ENCODE measurements around the gene MALSU1. TPM values are rescaled to one million over a fixed set of nuclear protein-coding genes. Genes with fewer than 3 reads are reported as not detected.

MALSU1 gene
- total RNA-seq, 1 experiment from 2014 or later, result 95.5 TPM

DNA sequence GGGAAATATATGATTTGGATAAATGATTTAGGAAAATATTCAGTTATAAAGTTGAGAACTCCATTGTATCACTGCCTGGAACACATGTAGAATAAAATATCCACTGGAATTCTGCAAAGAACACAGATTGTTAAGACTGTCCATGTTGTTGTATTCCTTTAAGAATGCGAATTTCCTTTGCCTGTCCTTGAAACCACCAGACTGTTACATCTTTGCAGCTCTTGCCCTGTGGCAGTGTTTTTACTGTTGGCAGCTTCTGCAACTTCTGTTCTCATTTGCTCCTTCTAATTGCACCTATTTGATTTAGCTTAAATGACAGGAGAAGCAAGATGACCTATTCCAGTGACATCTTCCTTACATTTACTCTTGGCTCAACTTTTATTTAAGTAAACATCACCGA is 39.7 kb downstream of the MALSU1 start:
- H3K4me1 ChIP-seq, result peaks cover 35% of the 10 kb centered on the region

DNA sequence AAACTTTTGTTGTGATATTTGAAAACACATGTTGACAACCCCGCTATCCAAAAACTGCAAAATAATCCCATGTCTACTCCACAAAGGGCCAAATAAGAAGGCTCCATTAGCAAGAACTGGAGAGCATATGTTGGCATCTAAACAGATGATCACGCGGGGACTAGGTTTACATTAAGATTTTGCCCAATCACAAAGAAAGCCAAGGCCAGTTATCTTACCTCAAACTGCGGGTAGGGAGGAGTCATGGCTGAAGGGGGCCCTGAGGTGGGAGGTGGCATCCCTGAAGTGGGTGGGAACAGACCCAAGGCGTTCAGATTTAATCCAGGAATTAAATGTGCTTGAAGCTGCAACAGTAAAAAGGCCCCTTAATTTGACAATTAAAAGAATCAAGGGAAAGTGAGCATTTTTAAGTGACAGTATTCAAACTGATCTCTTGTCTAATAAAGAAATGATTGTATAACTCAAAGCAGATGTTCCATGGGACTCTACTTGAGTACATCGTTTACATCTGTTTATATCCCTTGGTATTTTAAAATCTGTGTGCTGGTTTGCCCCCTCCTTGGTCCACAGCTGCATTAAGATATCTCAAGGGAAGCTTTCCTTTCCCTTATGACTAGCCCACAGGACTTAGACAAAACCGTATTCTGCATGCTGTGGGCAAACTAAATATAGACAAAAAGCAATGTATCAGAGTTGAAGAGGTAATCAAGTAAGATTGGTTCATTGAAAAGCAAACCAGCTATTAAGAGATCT is 42.9 kb downstream of the MALSU1 start:
- Mint-ChIP-seq H3K4me3 (ENCODE audit: unreplicated experiment) (no peak overlapping the region), H3K4me1 (ENCODE audit: low read depth, unreplicated experiment) (peaks cover 9% of the 10 kb centered on the region), H3K36me3 (ENCODE audit: insufficient read depth, unreplicated experiment) (peaks cover 95% of the 10 kb centered on the region), H3K27me3 (ENCODE audit: insufficient read depth, unreplicated experiment) (no peaks in the 10 kb centered on the region), H3K9me3 (ENCODE audit: unreplicated experiment) (peaks cover 8% of the 10 kb centered on the region), H3K27ac (ENCODE audit: unreplicated experiment) (peak overlapping the region; percentile 45)
- intact Hi-C loops (cut with micrococcal nuclease; ENCODE audit: unreplicated experiment), result no loop called here
- H3K9me3 ChIP-seq, result no peaks in the 10 kb centered on the region
- no peaks in the 10 kb centered on the region for H3K27me3 ChIP-seq (replicated peaks; ENCODE audit: control insufficient read depth, insufficient read depth, low read length)
- H3K36me3 ChIP-seq (ENCODE audit: control insufficient read depth, insufficient read depth, low read length), result peaks cover 8% of the 10 kb centered on the region
- peaks cover 12% of the 10 kb centered on the region for H3K4me1 ChIP-seq
- POLR2A ChIA-PET, result no interaction called here
- no peak for DNase-seq
- CTCF ChIA-PET, result no interaction called here
- TF ChIP-seq, protein P1, sequence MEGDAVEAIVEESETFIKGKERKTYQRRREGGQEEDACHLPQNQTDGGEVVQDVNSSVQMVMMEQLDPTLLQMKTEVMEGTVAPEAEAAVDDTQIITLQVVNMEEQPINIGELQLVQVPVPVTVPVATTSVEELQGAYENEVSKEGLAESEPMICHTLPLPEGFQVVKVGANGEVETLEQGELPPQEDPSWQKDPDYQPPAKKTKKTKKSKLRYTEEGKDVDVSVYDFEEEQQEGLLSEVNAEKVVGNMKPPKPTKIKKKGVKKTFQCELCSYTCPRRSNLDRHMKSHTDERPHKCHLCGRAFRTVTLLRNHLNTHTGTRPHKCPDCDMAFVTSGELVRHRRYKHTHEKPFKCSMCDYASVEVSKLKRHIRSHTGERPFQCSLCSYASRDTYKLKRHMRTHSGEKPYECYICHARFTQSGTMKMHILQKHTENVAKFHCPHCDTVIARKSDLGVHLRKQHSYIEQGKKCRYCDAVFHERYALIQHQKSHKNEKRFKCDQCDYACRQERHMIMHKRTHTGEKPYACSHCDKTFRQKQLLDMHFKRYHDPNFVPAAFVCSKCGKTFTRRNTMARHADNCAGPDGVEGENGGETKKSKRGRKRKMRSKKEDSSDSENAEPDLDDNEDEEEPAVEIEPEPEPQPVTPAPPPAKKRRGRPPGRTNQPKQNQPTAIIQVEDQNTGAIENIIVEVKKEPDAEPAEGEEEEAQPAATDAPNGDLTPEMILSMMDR (IDR thresholded peaks at IDR 0.05; ENCODE audit: insufficient read depth in 1 of 2, low read depth in 1 of 2, low read length in 1 of 2, severe bottlenecking in 1 of 2, unreplicated experiment in 1 of 2), result no peak
- no peak overlapping the region for H3K4me3 ChIP-seq (ENCODE audit: low read depth, low read length)
- no TSS peak for BruUV-seq (replicated peaks)

More for the DNA sequence above, 39.7 kb downstream of the MALSU1 start:
- H3K27me3 ChIP-seq (replicated peaks; ENCODE audit: control insufficient read depth, insufficient read depth, low read length), result no peaks in the 10 kb centered on the region
- POLR2A ChIA-PET, result no interaction called here
- TF ChIP-seq, protein P1 (IDR thresholded peaks at IDR 0.05; ENCODE audit: insufficient read depth in 1 of 2, low read depth in 1 of 2, low read length in 1 of 2, severe bottlenecking in 1 of 2, unreplicated experiment in 1 of 2), result no peak
- Mint-ChIP-seq H3K4me1 (ENCODE audit: low read depth, unreplicated experiment) (peaks cover 25% of the 10 kb centered on the region), H3K36me3 (ENCODE audit: insufficient read depth, unreplicated experiment) (peaks cover 95% of the 10 kb centered on the region), H3K4me3 (ENCODE audit: unreplicated experiment) (no peak overlapping the region), H3K9me3 (ENCODE audit: unreplicated experiment) (peaks cover 8% of the 10 kb centered on the region), H3K27me3 (ENCODE audit: insufficient read depth, unreplicated experiment) (no peaks in the 10 kb centered on the region), H3K27ac (ENCODE audit: unreplicated experiment) (peak overlapping the region; percentile 54)
- H3K4me3 ChIP-seq (ENCODE audit: low read depth, low read length), result no peak overlapping the region
- peaks cover 8% of the 10 kb centered on the region for H3K36me3 ChIP-seq (ENCODE audit: control insufficient read depth, insufficient read depth, low read length)
- no TSS peak for BruUV-seq (replicated peaks)
- intact Hi-C loops (cut with micrococcal nuclease; ENCODE audit: unreplicated experiment), result no loop called here
- DNase-seq, result no peak
- CTCF ChIA-PET, result interaction anchor here (1.0 kb wide), 1 partner anchor 19 kb away, joined by 3 read pairs; no protein-coding TSS in a partner anchor
- no peaks in the 10 kb centered on the region for H3K9me3 ChIP-seq

DNA sequence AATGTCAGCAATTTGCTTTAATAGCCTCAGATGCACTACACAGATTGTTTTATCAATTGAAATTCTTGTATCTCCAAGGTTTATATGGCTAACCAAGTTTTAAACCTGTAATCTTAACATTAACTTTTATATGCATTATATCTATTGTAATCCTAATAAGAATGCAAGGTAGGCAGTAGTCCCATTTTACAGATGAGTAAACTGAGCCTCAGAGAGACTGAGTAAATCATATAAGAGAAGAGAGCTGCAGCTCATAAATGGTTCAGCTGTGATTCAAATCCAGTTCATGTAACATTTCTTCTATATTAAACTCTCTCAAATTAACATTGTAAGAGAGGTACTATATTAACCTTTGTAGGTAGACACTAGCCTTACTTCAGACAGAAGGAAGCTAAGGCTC is 44.0 kb downstream of the MALSU1 start:
- POLR2A ChIA-PET, result no interaction called here
- Histone ChIP-seq H3K9me3 (no peaks in the 10 kb centered on the region), H3K4me1 (peaks cover 5% of the 10 kb centered on the region; the same call in 1 of the 2 replicates), H3K4me3 (ENCODE audit: low read depth, low read length) (no peak overlapping the region), H3K36me3 (ENCODE audit: control insufficient read depth, insufficient read depth, low read length) (peaks cover 3% of the 10 kb centered on the region), H3K27me3 (replicated peaks; ENCODE audit: control insufficient read depth, insufficient read depth, low read length) (no peaks in the 10 kb centered on the region)
- BruUV-seq (replicated peaks), result no TSS peak
- no peak for DNase-seq
- peaks cover 8% of the 10 kb centered on the region for H3K9me3 Mint-ChIP-seq (ENCODE audit: unreplicated experiment)
- no peaks in the 10 kb centered on the region for H3K27me3 Mint-ChIP-seq (ENCODE audit: insufficient read depth, unreplicated experiment)
- CTCF ChIA-PET, result no interaction called here
- H3K4me1 Mint-ChIP-seq (ENCODE audit: low read depth, unreplicated experiment), result peaks cover 9% of the 10 kb centered on the region
- TF ChIP-seq, protein P1 (IDR thresholded peaks at IDR 0.05; ENCODE audit: insufficient read depth in 1 of 2, low read depth in 1 of 2, low read length in 1 of 2, severe bottlenecking in 1 of 2, unreplicated experiment in 1 of 2), result no peak
- no peak overlapping the region for H3K27ac Mint-ChIP-seq (ENCODE audit: unreplicated experiment)
- intact Hi-C loops (cut with micrococcal nuclease; ENCODE audit: unreplicated experiment), result no loop called here
- no peak overlapping the region for H3K4me3 Mint-ChIP-seq (ENCODE audit: unreplicated experiment)
- H3K36me3 Mint-ChIP-seq (ENCODE audit: insufficient read depth, unreplicated experiment), result peaks cover 95% of the 10 kb centered on the region

Measured in Caco-2 (cell line).